Ectodermal cell (in vitro differentiated cells): Measurements from ENCODE around the gene EIF4G3.
A peak's percentile ranks its signal among the peaks of the same experiment; 100 is the strongest.
"Not testable (repeated sequence)": the region's sequence is repeated elsewhere in the genome, so short reads cannot be mapped to it uniquely, and the experiment has no call there.

Source experiments
- H3K27ac ChIP-seq: 2 replicates; pipeline ENCODE4 v1.7.0; 2013; ENCODE audit warnings: mild to moderate bottlenecking, low read depth, low read length; ENCODE audit not compliant: insufficient read depth, poor library complexity, severe bottlenecking
- H3K27me3 ChIP-seq: 2 replicates; pipeline ENCODE4 v1.7.0; 2013; ENCODE audit warnings: mild to moderate bottlenecking, low read length; ENCODE audit not compliant: insufficient read depth, control insufficient read depth, poor library complexity, severe bottlenecking
- H3K36me3 ChIP-seq: one replicate; pipeline ENCODE4 v1.7.0; 2013; ENCODE audit warnings: low read length; ENCODE audit not compliant: control insufficient read depth, insufficient read depth
- H3K4me1 ChIP-seq: one replicate; pipeline ENCODE4 v1.7.0; 2013; ENCODE audit warnings: low read length; ENCODE audit not compliant: control insufficient read depth, insufficient read depth
- H3K4me3 ChIP-seq: 2 replicates; pipeline ENCODE4 v1.7.0; 2013; ENCODE audit warnings: low read depth, low read length, control low read depth; ENCODE audit not compliant: insufficient read depth
- H3K9me3 ChIP-seq: 2 replicates; pipeline ENCODE4 v1.7.0; 2013; ENCODE audit warnings: mild to moderate bottlenecking, low read length, moderate library complexity; ENCODE audit not compliant: control insufficient read depth
- WGBS, 2 experiments: methylation state at CpG; one replicate each; pipeline ENCODE4 v1.1.7; 2013; ENCODE audit warnings: missing lambda C conversion rate in 2 of 2; 5-methylcytosine and 5-hydroxymethylcytosine counted together

EIF4G3 gene

DNA sequence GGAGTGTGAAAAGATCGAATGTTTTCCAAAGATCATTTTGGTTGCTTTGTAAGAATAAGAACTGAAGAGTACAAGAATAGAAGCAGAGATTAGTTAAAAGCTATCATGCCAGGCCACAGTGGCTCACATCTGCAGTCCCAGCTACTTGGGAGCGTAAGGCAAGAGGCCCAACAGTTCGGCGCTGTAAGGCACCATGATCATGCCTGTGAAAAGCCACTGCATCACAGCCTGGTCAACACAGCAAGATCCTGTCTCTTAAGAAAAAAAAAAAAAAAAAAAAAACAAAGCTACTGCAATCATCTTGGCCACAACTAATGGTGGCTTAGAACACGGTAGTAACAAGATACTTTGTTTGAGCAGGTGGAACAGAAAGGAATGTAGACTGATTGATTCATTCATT, 116.2 kb downstream of the EIF4G3 start:
- H3K27me3 ChIP-seq, result no peaks in the 10 kb centered on the region
- H3K4me3 ChIP-seq, result no peak overlapping the region
- H3K27ac ChIP-seq, result no peak overlapping the region
- no peaks in the 10 kb centered on the region for H3K4me1 ChIP-seq
- H3K9me3 ChIP-seq, result no peaks in the 10 kb centered on the region
- 95 to 97% methylated on average over 4 to 5 of the region's 5 CpGs for WGBS, 2 experiments
- no peaks in the 10 kb centered on the region for H3K36me3 ChIP-seq

DNA sequence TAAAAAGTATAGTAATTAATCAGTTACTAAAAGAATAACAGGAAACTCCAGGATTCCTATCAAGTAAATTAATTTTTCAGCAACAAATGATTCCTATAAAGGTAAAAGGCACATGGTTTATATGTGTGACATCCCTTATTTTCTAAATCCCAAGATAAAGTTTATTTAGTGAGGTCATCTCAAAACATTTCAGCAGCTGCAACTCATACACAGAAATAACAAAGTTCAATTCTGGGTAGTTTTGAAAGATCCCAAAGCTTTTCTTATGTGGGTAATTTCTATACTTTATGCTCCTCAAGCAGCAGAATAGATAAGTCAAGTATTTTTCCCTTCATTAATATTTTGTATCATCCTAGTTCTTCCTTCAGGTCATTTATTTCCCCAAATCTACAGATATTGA, 117.7 kb downstream of the EIF4G3 start:
- Histone ChIP-seq H3K4me3 (no peak overlapping the region), H3K4me1 (no peaks in the 10 kb centered on the region), H3K9me3 (no peaks in the 10 kb centered on the region), H3K27ac (no peak overlapping the region), H3K36me3 (no peaks in the 10 kb centered on the region), H3K27me3 (no peaks in the 10 kb centered on the region)

- Histone ChIP-seq H3K36me3 (no peaks in the 10 kb centered on the region), H3K4me1 (no peaks in the 10 kb centered on the region), H3K9me3 (no peaks in the 10 kb centered on the region), H3K4me3 (no peak overlapping the region), H3K27ac (no peak overlapping the region), H3K27me3 (no peaks in the 10 kb centered on the region)
- WGBS, 2 experiments, result 80 to 90% methylated on average over 3 of the region's 3 CpGs
Observed at GRCh38 chr1:21058035-21058793, 118.5 kb downstream of the EIF4G3 start.

- not testable (repeated sequence) for H3K27me3 ChIP-seq, H3K27ac ChIP-seq, H3K4me3 ChIP-seq, H3K36me3 ChIP-seq, H3K9me3 ChIP-seq, H3K4me1 ChIP-seq
- 95% methylated on average over 44 to 52 of the region's 59 CpGs for WGBS, 2 experiments
Observed at GRCh38 chr1:21053189-21053928, 123.3 kb downstream of the EIF4G3 start.

DNA sequence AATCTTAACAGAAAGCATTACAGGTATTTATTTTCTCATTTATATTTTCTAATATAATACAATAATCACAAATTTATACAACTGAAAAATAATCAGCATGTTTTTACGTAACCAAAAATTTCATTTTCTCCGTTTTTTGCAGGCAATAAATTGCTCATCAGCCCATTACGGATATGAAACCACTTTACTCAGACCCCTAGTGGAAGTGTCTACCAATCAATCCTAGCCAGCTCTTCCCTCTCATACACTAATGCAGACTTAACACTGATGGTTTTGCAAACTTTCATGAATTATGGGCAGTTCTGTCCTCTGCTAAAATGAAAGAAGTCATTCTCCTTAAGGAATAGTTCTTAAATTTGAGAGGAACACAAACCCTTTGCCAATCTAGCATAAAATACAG, 124.7 kb downstream of the EIF4G3 start:
- Histone ChIP-seq H3K9me3 (no peaks in the 10 kb centered on the region), H3K36me3 (no peaks in the 10 kb centered on the region), H3K4me3 (no peak overlapping the region), H3K27ac (no peak overlapping the region), H3K4me1 (no peaks in the 10 kb centered on the region), H3K27me3 (no peaks in the 10 kb centered on the region)
- WGBS, 2 experiments, result 94 to 96% methylated on average over 3 of the region's 3 CpGs

DNA sequence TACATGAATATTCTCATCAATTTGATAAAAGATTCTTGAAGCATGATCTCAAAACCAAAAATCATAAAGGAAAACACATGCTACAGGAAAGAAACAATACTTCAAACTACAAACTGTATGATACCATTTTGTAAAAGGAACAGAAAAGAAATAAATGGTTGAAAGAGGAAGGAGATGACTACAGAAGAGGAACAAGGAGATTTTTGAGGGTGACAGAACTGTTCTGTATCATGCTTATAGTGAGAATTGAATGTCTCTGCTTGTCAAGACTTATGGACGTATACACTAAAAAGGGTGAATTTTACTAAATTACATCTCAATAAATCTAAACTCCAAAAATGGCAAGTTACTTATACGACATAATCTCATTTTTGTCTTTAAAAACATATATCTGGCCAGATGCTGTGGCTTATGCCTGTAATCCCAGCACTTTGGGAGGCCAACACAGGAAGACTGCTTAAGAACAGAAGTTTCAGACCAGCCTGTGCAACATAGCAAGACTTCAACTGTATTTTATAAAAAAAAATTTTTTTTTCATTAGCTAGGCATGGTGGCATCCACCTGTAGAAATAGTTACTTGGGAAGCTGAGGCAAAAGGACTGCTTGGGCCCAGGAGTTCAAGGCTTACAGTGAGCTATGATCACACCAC, 125.4 kb downstream of the EIF4G3 start:
- WGBS, 2 experiments, result 91 to 92% methylated on average over 2 of the region's 2 CpGs

DNA sequence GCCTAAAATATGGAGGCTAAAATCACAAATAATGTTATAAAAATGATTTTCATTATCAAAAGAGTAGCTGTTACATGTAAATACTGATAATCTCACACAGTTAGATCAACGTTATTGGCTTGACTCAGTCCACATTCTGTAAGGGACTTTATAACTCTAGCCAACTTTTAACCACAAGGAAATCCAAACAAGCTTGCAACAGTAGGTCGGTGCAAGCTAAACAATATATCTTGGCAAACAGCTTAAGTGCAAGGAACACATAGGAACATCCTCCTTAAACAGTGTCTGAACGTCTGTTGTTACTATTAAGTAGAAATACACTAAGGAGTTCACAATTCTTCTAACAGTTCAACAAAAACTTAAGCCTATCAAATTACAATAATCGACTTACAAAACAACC, 126.7 kb downstream of the EIF4G3 start:
- Histone ChIP-seq H3K9me3 (no peaks in the 10 kb centered on the region), H3K36me3 (no peaks in the 10 kb centered on the region), H3K4me3 (no peak overlapping the region), H3K4me1 (peaks cover 3% of the 10 kb centered on the region), H3K27me3 (no peaks in the 10 kb centered on the region), H3K27ac (no peak overlapping the region)
- 88 to 95% methylated on average over 4 of the region's 4 CpGs for WGBS, 2 experiments

More for the DNA sequence above, 125.4 kb downstream of the EIF4G3 start:
- Histone ChIP-seq H3K4me3 (no peak overlapping the region), H3K36me3 (no peaks in the 10 kb centered on the region), H3K27me3 (no peaks in the 10 kb centered on the region), H3K9me3 (no peaks in the 10 kb centered on the region), H3K4me1 (no peaks in the 10 kb centered on the region), H3K27ac (no peak overlapping the region)

DNA sequence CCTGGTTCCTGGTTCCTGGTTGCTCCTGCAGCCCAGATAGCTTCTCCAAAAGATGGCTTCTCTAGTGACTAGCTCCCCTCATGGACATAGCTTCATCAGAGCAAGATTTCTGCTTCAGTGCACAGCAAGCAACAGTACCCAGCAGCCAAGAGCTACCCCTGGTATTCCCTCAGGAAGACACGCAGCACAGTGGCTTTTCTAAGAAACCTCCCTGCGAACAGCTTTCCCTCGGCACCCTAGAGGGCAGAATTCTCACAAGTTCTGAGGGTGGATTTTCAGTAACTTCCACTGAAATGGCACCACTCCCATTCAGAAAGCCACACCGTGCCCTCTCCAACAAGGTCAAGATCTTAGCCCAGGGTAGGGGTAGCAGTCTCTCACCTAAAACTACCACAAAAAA, 128.2 kb downstream of the EIF4G3 start:
- Histone ChIP-seq H3K4me1 (peaks cover 3% of the 10 kb centered on the region), H3K4me3 (no peak overlapping the region), H3K9me3 (no peaks in the 10 kb centered on the region), H3K36me3 (no peaks in the 10 kb centered on the region), H3K27me3 (no peaks in the 10 kb centered on the region), H3K27ac (no peak overlapping the region)
- WGBS, 2 experiments, result 79 to 88% methylated on average over 3 to 4 of the region's 4 CpGs

DNA sequence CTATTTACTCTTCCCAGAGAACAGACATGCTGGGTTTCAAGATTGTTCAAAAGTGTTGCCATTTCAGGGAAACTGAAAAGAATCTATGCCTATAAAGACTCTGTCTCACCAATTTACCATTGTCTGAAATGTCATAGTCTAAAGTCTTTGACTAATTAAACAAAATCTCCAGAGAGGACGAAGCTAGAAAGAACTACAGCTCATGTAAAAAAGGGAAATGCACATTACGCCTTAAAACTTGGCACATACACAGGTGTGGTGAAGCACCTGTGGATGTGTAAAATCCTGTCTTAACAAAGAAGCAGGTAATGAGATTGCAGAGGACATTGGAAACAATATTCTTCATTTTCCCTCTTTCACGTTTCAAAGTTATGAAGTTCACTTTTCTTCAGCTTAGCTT, 130.6 kb downstream of the EIF4G3 start:
- WGBS, 2 experiments, result 90 to 91% methylated on average over 2 to 3 of the region's 3 CpGs
- H3K9me3 ChIP-seq, result no peaks in the 10 kb centered on the region
- H3K27ac ChIP-seq, result peak overlapping the region; percentile 3
- peaks cover 3% of the 10 kb centered on the region for H3K4me1 ChIP-seq
- H3K27me3 ChIP-seq, result no peaks in the 10 kb centered on the region
- H3K4me3 ChIP-seq, result no peak overlapping the region
- H3K36me3 ChIP-seq, result no peaks in the 10 kb centered on the region

- Histone ChIP-seq H3K4me3 (no peak overlapping the region), H3K9me3 (no peaks in the 10 kb centered on the region), H3K4me1 (peaks cover 3% of the 10 kb centered on the region), H3K27me3 (no peaks in the 10 kb centered on the region), H3K36me3 (no peaks in the 10 kb centered on the region), H3K27ac (no peak overlapping the region)
- 87 to 100% methylated on average over 1 to 2 of the region's 2 CpGs for WGBS, 2 experiments
Observed at GRCh38 chr1:21045351-21045750, 131.3 kb downstream of the EIF4G3 start.
